ENCODE results near the gene PTGDR. TPM values are rescaled to one million over a fixed set of nuclear protein-coding genes. Genes with fewer than 3 reads are reported as not detected.
A peak's percentile ranks its signal among the peaks of the same experiment; 100 is the strongest.

Gene PTGDR
- polyA plus RNA-seq, 1 donor from 2014 or later, result 1.5 TPM

- H3K9me3 Mint-ChIP-seq, result peaks cover 0 to 13% (median 5%) of the 10 kb centered on the region in 3 donors
- peaks cover 0 to 8% (median 5%) of the 10 kb centered on the region in 3 donors for H3K4me1 Mint-ChIP-seq
- peaks cover 5% of the 10 kb centered on the region for H3K27me3 Mint-ChIP-seq
- no peaks in the 10 kb centered on the region for H3K36me3 Mint-ChIP-seq
- no peak overlapping the region for H3K4me3 Mint-ChIP-seq
- H3K27ac Mint-ChIP-seq, result no peak overlapping the region
Observed at GRCh38 chr14:52248057-52248456, 19.4 kb upstream of the PTGDR start.

GRCh38 chr14:52251724-52252123 lies 15.8 kb upstream of the PTGDR start:
- H3K27me3 Mint-ChIP-seq, result peaks cover 6% of the 10 kb centered on the region
- H3K36me3 Mint-ChIP-seq, result no peaks in the 10 kb centered on the region
- peaks cover 0 to 8% (median 5%) of the 10 kb centered on the region in 3 donors for H3K9me3 Mint-ChIP-seq
- H3K27ac Mint-ChIP-seq, result no peak overlapping the region
- no peak overlapping the region for H3K4me3 Mint-ChIP-seq
- peaks cover 0 to 5% (median 4%) of the 10 kb centered on the region in 3 donors for H3K4me1 Mint-ChIP-seq

- Mint-ChIP-seq H3K27ac (no peak overlapping the region), H3K36me3 (no peaks in the 10 kb centered on the region), H3K4me3 (no peak overlapping the region), H3K27me3 (peaks cover 6% of the 10 kb centered on the region), H3K9me3 (peaks cover 0 to 2% (median 0%) of the 10 kb centered on the region in 3 donors), H3K4me1 (no peaks in the 10 kb centered on the region)
Observed at GRCh38 chr14:52253503-52253902, 14.0 kb upstream of the PTGDR start.

GRCh38 chr14:52254086-52254485 lies 13.4 kb upstream of the PTGDR start:
- Mint-ChIP-seq H3K9me3 (peaks cover 0 to 2% (median 0%) of the 10 kb centered on the region in 3 donors), H3K36me3 (no peaks in the 10 kb centered on the region), H3K4me1 (no peaks in the 10 kb centered on the region), H3K27me3 (peaks cover 10% of the 10 kb centered on the region), H3K27ac (no peak overlapping the region), H3K4me3 (peak overlapping the region in 1 of 4 donors; percentile 25)

GRCh38 chr14:52258783-52259182 lies 8.7 kb upstream of the PTGDR start:
- Mint-ChIP-seq H3K9me3 (peaks cover 0 to 4% (median 3%) of the 10 kb centered on the region in 3 donors), H3K27ac (no peak overlapping the region), H3K27me3 (peaks cover 20% of the 10 kb centered on the region), H3K4me1 (peaks cover 0 to 2% (median 1%) of the 10 kb centered on the region in 3 donors), H3K4me3 (no peak overlapping the region), H3K36me3 (no peaks in the 10 kb centered on the region)

GRCh38 chr14:52259434-52259833 lies 8.1 kb upstream of the PTGDR start:
- Mint-ChIP-seq H3K9me3 (peaks cover 0 to 4% (median 3%) of the 10 kb centered on the region in 3 donors), H3K4me3 (no peak overlapping the region), H3K4me1 (peaks cover 0 to 2% (median 1%) of the 10 kb centered on the region in 3 donors), H3K27me3 (peaks cover 20% of the 10 kb centered on the region), H3K36me3 (no peaks in the 10 kb centered on the region), H3K27ac (no peak overlapping the region)

- no peak overlapping the region for H3K4me3 Mint-ChIP-seq
- peaks cover 35% of the 10 kb centered on the region for H3K27me3 Mint-ChIP-seq
- H3K36me3 Mint-ChIP-seq, result no peaks in the 10 kb centered on the region
- H3K4me1 Mint-ChIP-seq, result peaks cover 4 to 6% (median 6%) of the 10 kb centered on the region in 3 donors
- peaks cover 0 to 4% (median 3%) of the 10 kb centered on the region in 3 donors for H3K9me3 Mint-ChIP-seq
- no peak overlapping the region for H3K27ac Mint-ChIP-seq
Observed at GRCh38 chr14:52262600-52262999, 4.9 kb upstream of the PTGDR start.

GRCh38 chr14:52263190-52263589 lies 4.3 kb upstream of the PTGDR start:
- Mint-ChIP-seq H3K27me3 (peaks cover 39% of the 10 kb centered on the region), H3K4me1 (peaks cover 4 to 10% (median 6%) of the 10 kb centered on the region in 3 donors), H3K9me3 (peaks cover 0 to 4% (median 3%) of the 10 kb centered on the region in 3 donors), H3K27ac (no peak overlapping the region), H3K4me3 (no peak overlapping the region), H3K36me3 (no peaks in the 10 kb centered on the region)

GRCh38 chr14:52265253-52265652 lies 2.2 kb upstream of the PTGDR start:
- peaks cover 0 to 3% (median 2%) of the 10 kb centered on the region in 3 donors for H3K9me3 Mint-ChIP-seq
- H3K4me3 Mint-ChIP-seq, result peak overlapping the region in 2 of 4 donors; percentile 18 to 25
- peaks cover 48% of the 10 kb centered on the region for H3K27me3 Mint-ChIP-seq
- H3K27ac Mint-ChIP-seq, result no peak overlapping the region
- H3K4me1 Mint-ChIP-seq, result peaks cover 4 to 20% (median 6%) of the 10 kb centered on the region in 3 donors
- no peaks in the 10 kb centered on the region for H3K36me3 Mint-ChIP-seq

GRCh38 chr14:52266179-52266578 lies 1.3 kb upstream of the PTGDR start:
- no peak overlapping the region for H3K4me3 Mint-ChIP-seq
- H3K9me3 Mint-ChIP-seq, result peaks cover 0 to 1% (median 0%) of the 10 kb centered on the region in 3 donors
- H3K4me1 Mint-ChIP-seq, result peaks cover 4 to 20% (median 6%) of the 10 kb centered on the region in 3 donors
- no peaks in the 10 kb centered on the region for H3K36me3 Mint-ChIP-seq
- peaks cover 48% of the 10 kb centered on the region for H3K27me3 Mint-ChIP-seq
- peak overlapping the region in 1 of 3 donors; percentile 28 for H3K27ac Mint-ChIP-seq

- Mint-ChIP-seq H3K4me3 (no peak overlapping the region), H3K36me3 (no peaks in the 10 kb centered on the region), H3K27me3 (peaks cover 48% of the 10 kb centered on the region), H3K27ac (no peak overlapping the region), H3K9me3 (no peaks in the 10 kb centered on the region), H3K4me1 (peaks cover 4 to 20% (median 6%) of the 10 kb centered on the region in 3 donors)
Observed at GRCh38 chr14:52266782-52267181, 716 bp upstream of the PTGDR start.

- H3K4me3 Mint-ChIP-seq, result peak overlapping the region in 3 of 4 donors; percentile 70 to 91 (median 70)
- H3K27me3 Mint-ChIP-seq, result peaks cover 57% of the 10 kb centered on the region
- H3K4me1 Mint-ChIP-seq, result peaks cover 4 to 18% (median 4%) of the 10 kb centered on the region in 3 donors
- H3K36me3 Mint-ChIP-seq, result no peaks in the 10 kb centered on the region
- no peaks in the 10 kb centered on the region for H3K9me3 Mint-ChIP-seq
- no peak overlapping the region for H3K27ac Mint-ChIP-seq
Observed at GRCh38 chr14:52268279-52269061, 972 bp downstream of the PTGDR start.

GRCh38 chr14:52269100-52269499 lies 1.6 kb downstream of the PTGDR start:
- no peaks in the 10 kb centered on the region for H3K9me3 Mint-ChIP-seq
- H3K4me3 Mint-ChIP-seq, result peak overlapping the region in 3 of 4 donors; percentile 39 to 85 (median 67)
- H3K27ac Mint-ChIP-seq, result no peak overlapping the region
- peaks cover 4 to 18% (median 4%) of the 10 kb centered on the region in 3 donors for H3K4me1 Mint-ChIP-seq
- H3K36me3 Mint-ChIP-seq, result no peaks in the 10 kb centered on the region
- H3K27me3 Mint-ChIP-seq, result peaks cover 58% of the 10 kb centered on the region

- Mint-ChIP-seq H3K9me3 (no peaks in the 10 kb centered on the region), H3K27ac (no peak overlapping the region), H3K36me3 (no peaks in the 10 kb centered on the region), H3K4me3 (no peak overlapping the region), H3K27me3 (peaks cover 57% of the 10 kb centered on the region), H3K4me1 (peaks cover 4 to 18% (median 4%) of the 10 kb centered on the region in 3 donors)
Observed at GRCh38 chr14:52269982-52270381, 2.5 kb downstream of the PTGDR start.

- Mint-ChIP-seq H3K4me1 (peaks cover 0 to 13% (median 0%) of the 10 kb centered on the region in 3 donors), H3K27ac (no peak overlapping the region), H3K36me3 (no peaks in the 10 kb centered on the region), H3K9me3 (no peaks in the 10 kb centered on the region), H3K27me3 (peaks cover 51% of the 10 kb centered on the region), H3K4me3 (no peak overlapping the region)
Observed at GRCh38 chr14:52271538-52271937, 4.0 kb downstream of the PTGDR start.
